Kasumi-1 (cell line): Measurements from ENCODE around the gene PITPNM3.

Experiments used
- DNase-seq, 2 experiments: peaks; one replicate each; lab custom pipeline; 2025; lab: John Stamatoyannopoulos, UW

The PITPNM3 gene

DNA sequence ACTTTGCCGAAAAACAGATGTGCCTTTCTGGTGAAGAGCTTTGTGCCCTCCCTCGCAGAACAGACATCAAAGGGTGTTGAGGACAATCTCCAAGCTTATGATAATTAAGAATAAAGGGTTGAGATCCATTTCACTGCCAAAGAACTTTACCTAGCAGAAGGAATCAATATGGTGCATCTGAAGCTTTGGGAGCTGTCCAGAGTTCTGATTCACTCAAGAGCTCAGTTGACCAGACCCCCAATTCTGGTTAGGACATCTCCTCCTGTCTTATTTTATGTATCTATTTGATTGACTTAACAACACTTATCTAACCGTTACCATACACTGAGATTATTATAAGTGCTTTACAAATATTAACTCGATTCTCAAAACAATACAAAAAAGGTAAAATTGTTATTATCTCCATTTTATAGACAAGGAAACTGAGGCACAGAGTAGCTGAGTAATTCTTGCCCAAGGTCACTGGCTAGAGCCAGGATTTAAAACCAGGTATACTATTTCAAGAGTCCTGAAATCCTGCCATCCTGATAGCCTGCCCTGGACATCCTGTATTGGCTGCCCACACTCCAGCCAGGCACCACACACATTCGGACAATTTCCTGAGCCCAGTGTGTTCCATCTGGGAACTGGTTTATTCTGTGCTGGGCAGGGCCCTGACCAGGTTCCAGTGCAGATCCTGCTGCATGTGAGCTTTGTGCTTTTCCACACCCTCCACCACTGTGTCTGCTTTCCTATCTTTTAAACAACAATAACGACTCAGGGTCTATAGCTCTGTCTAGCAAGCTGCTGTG lies 29.8 kb downstream of the PITPNM3 start:
- no peak for DNase-seq

DNA sequence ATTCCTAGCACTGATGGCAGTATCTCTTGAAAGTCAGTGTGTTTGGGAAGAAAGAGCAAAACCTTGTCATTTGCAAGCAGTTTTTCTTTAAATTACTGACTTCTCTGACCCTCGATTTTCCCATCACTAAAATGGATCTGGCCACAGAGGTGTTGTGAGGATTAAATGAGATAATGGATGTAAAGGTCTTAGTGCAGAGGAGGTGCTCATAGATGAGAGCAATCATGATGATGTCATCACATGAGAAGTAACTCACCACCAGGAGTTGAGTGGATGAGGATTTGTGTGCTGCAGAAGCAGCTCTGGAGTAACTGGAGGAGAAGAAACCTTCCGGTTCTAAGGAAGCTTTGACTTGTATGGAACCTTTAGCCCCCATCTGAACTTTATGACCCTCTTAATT lies 30.6 kb downstream of the PITPNM3 start:
- DNase-seq, result no peak

DNA sequence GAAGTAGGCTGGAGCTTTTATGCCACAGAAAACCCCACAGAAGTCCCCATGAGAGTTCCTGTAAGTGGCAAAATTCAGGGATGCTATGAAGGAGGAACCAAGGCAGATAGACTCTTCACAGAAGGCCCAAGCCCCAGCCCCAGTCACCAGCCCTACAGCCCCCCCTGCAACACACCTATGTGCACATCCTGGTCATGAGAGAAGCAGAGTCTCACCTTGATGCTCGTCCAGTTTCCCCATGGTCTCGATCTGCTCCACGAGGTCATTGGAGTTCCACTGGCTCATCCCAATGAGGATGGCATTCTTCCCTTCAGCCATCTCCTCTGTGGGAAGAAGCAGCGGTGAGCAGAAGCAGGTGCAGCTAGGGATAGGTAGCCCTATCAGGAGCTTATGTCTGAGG lies 31.2 kb downstream of the PITPNM3 start:
- DNase-seq, result no peak

DNA sequence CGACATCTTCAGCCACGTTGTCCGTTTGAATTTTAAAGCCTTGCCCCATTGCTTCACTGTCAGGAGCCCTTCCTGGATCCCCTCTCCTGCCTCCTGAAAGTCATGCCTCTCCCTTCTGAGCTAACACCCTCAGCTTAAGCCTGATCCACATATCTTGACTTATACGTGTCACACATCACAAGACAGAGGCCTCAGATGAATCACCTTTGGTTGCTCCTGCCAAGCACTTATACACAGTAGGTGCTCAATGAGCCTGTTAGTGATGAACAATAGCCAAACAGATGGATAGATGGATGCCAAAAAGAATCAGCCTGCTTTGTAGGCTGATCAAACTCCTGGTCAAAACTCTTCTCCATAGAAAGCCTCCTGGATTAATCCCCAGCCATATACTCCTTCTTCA lies 31.8 kb downstream of the PITPNM3 start:
- DNase-seq, result no peak

DNA sequence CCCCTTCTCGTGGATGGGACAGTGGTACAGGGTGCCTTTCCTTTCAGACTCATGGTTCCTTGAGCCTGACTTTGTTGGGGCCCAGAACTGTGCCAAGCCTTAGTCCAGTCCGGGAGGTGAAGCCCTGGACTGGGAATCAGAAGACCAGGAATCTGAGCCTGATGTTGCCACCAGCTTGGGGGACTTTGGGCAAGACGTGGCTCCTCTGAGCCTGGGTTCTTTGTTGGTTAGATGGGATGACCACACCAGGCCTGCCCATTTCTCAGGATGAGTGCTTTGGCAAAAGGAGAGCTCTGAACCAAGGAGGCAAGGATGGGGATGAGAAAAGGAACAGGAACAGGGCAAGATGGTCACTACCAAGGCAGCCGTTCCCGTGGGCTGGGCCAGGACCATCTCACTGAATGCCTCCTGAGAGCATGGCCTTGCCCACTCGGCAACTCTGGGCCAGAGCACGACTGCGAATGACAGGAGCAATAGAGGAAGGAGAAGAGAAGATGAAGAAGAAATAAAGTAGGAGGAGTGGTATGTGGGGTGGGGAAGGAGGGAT lies 32.5 kb downstream of the PITPNM3 start:
- DNase-seq, result no peak

DNA sequence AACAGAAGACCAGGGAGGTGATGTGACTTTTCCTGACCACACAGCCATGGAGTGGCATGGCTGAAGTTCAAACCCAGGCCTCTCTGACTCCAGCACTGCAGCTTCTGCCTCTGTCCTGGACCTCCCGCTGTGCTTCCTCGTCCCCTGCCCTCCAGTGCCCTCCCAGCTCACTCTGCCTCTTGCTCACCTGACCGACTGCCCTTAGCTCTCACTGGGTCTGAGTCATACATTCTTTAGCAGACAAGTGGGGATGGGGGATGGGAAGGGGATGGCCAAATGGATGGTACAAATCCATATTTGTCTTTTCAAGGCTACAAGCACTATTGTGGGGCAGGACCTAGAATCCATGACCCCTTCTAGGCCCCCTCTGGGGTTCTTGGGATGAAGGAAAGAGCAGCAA lies 33.0 kb downstream of the PITPNM3 start:
- DNase-seq, result no peak

DNA sequence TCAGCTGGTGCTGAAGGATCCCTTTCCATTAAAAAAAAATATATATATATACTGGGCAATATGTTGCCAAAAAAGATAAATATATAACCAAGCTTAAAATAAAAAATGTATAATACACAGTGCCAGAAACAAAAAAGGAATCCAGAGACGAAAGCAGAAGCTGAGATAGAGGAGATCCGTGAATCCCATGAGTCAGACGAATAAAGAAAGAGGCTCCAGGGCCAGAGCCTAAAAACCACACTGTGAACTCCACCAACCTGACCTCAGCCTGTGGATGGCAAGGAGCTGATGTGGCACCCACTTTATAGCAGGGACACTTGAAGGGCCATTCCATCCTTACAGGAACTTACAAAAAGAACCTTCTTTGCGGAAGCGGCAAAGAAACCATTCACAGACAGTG lies 34.8 kb downstream of the PITPNM3 start:
- DNase-seq, result no peak

DNA sequence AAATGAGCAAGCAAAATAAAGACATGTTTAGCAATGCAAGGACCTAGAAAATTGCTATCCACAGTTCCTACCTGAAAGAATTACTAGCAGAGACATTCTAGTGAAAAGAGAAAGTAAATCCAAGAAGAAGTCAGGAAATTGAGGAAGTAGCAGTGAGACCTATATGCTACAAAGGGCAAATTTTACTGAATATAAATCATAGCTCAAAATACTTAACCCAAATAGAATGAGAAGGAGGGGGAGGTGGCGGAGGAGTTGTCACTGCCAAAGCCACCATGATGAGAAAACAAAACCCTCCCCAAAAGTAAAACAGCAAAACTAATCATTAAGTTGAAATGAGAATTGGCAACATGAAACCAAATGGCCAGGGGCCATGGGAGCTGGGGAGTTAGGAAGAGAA lies 39.3 kb downstream of the PITPNM3 start:
- DNase-seq, result peak in 1 of 2 experiments; percentile 6

DNA sequence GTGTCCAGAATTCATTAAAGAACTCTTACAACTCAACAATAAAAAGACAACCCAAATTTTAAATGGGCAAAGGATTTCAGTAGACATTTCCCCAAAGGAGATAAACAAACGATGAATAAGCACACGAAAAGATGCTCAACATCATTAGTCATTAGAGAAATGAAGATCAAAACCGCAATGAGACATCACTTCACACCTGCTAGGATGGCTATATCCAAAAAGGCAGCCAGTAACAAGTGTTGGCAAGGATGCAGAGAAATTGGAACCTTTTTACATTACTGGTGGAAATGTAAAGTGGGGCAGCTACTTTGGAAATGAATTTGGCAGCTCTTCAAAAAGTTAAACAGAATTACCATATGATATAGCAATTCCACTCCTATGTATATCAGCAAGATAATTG lies 42.0 kb downstream of the PITPNM3 start:
- no peak for DNase-seq

DNA sequence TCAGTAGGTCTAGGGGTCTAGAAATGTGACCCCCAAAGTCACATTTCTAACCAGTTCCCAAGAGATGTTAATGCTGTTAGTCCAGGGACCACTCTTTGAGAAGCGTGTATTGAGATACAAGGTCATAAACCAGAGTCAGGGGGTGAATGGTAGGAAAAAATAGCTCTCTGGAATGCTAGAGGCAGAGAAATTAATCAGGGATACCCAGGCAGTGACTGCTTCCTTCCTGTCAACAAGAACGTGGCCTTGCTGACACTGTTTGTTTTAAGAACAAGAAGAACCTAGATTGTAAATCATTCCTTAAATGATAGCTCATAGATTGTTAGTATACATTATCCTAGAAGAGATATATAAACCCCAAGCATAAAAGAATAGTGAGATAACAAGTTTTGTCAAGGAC lies 43.8 kb downstream of the PITPNM3 start:
- no peak for DNase-seq

DNA sequence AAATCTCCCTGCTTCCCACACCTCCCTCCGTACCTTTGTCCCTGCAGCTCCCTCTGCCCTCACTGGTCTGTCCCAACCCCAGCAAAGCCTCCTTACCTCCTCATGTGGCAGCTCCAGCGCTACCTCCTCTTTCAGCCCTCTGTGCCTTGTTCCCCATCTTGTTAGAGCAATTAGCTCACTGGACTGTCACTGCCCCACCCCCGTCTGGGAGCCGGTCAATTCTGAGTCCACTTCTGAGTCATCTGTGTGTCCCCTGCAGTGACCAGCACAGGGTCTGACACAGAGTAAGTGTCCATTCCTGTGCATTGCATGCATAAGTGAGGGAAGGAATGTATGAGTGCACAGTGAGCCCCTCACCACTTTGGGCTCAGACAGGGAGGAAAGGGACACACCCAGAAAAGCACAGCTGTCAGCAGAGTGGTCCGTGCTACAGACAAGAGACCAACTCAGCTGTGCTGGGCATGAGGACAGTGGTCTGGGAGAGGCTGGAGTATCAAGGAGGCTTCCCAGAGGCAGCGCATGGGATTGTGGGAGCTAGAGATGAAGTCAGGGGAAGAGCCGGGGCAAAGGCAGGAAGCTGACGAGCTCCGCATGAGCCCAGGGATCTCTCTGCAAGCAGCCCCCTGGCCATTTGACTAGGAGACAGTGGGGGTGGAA lies 45.9 kb downstream of the PITPNM3 start:
- no peak for DNase-seq

DNA sequence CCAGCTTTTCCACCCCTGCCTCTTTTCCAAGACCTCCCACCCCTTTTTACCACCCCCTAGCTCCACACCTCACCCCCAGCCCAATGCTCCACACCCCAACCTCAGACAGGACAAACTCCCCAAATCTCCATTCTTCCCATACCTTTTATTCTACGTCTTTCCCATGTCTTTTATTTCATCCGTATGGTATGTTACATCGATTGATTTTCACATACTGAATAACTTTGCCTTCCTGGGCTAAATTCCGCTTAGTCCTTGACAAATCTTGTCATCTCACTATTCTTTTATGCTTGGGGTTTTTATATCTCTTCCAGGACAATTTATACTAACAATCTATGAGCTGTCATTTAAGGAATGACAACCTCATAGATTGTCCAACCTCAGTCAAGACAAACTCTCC lies 46.4 kb downstream of the PITPNM3 start:
- DNase-seq, result no peak

DNA sequence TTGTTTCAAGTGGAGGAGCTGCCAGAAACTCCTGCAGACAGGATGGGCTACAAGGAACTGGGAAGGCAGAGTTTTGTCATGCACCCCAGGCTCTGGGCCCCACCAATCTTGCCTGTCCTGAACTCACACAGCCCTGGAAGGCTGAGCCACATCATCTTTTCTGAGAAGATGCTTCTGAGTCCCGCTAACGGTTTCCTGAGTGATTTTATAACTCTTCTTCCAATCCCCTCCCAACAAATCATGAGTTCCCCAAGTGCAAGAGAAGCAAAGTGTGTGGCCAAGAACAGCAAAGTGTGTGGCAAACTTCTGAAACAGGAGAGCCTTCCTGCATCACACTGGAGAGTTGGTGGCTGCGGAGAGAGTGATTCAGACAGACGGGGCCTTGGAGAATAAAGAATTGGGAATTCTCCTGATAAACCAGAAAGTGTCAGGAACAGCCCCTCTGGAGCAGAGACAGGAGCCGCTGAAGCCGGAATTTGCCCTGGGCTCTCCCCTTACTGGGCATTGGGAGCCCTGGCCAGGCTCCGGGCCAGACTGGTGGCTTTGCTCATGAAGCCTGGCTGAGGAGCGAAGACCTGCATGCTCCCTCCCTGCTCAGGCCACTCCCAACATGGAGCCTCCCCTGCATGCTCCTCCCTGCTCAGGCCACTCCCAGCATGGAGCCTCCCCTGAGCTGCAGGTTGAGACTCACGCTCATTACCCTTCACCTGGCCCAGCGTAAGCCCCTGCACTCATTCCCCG lies 47.2 kb downstream of the PITPNM3 start:
- no peak for DNase-seq

DNA sequence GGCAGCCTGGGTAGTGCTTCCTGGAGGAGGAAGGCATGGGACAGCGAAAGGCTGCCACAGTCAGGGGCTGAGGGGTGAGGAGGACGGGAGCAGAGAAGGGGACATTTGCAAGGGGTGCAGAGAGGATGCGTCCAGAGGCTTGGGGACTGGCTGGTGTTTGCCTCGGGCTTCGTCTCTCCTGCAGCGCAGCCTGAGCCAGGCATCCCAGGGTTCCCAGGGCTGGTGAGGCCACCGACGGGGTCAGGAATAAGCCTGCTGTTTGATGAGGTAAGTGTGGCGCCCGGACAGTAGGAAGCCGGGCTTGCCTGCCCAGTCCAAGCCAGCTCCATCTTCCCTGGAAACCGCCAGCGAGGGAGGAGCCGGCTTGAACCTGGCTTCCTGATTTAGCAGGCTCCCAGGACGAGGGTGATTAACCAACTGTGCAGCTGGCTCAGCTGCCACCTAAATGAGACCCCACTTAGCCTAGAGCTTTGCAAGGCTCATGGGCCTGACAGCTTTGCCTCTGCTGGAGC lies 47.8 kb downstream of the PITPNM3 start:
- DNase-seq, result no peak

DNA sequence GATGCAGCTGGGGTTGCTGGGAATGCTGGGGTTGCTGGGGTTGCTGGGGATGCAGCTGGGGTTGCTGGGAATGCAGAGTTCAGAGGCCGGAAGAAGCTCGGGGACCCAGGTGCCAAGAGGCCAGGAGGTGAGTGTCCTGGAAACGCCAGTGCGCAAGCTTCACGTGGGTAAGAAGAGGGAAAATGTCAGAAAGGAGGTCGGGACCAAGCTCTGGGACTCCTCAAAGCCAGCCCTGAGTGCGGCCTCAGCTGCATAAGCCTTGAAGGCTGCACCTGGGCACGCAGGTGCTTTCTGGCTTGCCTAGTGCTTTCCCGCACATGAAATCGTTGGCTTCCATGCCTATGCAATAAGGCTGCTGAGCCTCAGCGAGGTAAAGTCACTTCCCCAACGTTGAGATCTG lies 48.3 kb downstream of the PITPNM3 start:
- DNase-seq, result no peak

DNA sequence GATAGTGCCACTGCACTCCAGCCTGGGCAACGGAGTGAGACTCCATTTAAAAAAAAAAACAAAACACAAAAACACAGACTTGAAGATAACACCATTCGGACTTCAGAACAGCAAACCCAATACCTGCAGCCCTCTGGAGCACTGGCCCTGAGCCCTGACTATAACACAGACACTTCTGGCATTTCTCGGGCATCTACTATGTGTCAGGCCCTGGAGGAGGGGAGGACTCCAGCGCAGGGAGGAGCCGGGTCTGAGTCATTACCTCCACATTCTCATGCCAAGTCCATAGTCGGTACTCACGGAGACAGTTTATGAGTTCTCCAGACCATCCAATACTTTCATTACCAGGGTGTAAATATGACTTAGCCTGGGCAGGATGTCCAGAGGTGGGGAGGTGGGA lies 48.8 kb downstream of the PITPNM3 start:
- no peak for DNase-seq

DNA sequence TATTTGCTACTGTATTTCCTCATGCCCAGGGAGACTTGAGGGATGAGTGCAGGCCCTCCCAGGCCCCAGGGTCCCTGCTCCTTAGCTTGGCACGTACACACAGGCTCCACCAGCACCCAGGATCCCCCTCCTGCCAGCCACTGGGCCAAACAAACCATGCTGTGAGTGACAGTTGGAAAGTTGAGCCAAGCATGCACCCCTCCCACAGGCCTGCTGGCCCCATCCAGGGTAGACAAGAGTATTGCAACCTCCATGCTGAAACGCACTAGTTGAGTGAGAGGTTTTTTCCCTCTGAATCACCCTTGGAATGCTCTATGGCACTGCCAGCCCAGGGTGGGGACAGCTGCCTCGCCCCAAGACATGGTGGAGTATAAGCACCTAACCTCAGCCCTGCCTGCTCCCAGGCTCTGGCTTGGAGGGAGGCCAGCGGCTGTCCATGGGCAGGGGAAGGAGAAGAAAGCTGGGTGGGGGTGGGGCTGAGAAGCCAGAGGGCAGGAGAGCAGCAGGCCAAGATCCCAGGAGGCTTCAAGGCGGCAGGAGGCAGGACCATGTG lies 49.6 kb downstream of the PITPNM3 start:
- DNase-seq, result no peak

DNA sequence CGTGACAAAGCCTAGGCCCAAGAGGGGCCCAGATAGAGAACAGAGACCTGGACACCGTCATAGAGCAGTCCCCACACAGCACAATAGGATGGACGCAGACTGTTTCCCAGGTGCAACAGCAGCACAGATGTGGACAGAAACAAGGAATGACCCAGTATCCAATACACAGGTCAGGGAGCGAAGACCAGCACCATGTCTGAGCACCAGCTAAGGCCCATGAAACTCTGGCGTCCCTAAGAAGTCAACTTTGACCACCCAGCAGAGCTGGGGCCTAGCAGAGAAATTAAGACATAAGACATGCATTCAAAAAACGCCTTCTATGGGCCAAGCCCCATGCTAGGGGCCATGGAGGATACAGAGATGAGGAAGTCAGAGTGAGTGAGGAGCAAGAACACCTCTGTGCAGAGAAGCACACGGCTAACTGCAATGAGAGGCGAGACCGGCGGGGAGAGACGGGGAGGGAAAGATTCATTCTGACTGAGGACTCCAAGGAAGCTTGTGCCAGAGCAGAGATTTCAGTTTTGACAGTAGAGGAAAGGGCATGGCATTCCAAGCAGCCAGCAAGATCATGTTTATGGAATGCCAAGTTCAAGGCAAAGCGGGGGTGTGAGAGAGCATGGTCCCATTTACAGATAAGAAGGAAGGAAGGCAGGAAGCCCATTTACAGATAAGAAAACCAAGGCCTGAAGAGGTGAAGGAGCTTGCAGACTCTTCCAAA lies 50.8 kb downstream of the PITPNM3 start:
- DNase-seq, result no peak

DNA sequence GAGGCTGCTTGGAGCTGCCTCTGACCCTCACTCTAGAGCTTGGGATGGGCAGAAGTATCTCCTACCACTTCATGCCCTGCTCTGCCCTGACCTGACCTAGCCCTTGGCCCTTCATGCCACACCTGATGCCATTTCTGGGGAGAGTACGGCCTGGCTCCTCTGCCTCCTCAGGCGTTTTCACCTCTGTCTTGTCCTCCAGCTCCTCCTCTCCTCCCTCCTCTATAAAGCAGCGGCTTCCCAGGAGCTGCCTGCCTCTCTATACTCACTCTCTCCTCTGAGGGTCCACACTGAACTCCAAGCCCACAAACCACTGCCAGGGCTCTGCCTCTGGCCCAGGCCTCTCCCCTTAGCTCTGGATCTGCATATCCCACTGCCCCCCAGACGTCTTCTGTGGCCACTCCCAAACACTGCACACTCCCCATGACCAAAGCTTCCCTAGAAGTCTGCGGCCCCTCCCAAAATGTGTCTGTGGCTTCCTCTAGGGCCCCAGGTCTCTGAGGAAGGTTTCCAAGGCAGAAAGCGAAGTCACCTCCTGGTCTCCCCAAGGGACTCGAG lies 52.6 kb downstream of the PITPNM3 start:
- no peak for DNase-seq

DNA sequence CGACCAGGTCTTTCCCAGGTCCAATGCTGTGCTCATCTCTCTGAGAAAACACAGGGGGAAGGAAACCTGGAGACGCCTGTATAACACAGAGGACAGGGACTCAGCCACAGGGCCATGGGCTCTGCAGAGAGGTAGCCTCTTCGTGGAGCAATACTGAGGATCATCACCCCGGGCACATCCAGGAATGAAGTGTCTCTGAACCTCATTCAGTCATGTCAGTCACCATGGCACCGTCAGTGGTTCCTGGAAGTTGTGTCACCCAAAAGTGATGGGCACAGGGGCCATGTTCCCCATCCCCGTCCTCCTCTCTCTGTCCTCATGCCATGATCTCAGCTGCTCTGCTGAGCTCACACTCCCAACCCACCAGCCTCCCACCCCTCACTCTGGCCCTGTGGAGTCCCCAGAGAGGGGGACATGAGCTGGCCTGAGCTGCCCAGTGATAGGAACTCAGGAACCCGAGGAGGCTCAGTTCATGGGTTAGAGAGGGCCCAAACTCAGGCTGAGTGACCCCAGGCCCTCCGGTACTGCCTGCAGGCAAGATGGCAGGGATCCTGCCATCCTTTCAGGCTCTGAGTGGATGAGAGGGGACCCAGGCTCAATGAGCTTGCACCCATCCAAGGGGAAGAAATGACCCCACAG lies 53.4 kb downstream of the PITPNM3 start:
- DNase-seq, result no peak

DNA sequence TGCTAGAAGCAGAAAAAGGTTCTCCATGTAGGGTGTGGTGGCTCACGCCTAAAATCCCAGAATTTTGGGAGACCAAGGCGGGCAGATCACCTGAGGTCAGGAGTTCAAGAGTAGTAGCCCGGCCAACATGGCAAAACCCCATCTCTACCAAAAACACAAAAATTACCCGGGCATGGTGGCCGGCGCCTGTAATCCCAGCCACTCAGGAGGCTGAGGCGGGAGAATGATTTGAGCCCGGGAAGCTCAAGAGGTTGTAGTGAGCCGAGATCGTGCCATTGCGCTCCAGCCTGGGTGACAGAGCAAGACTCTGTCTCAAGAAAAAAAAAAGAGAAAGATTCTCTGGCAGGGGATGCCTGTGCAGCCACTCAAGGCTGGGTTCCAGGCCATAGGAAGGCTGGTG lies 54.2 kb downstream of the PITPNM3 start:
- DNase-seq, result no peak
